ENCODE measurements around the gene CSK. TPM values are rescaled to one million over a fixed set of nuclear protein-coding genes. Genes with fewer than 3 reads are reported as not detected.

Gene CSK
- total RNA-seq, 4 donors from 2014 or later, result 4.9 to 41.6 (median 26.4) TPM

GRCh38 chr15:74809956-74810355, 28.1 kb downstream of the CSK start:
- no peak for TF ChIP-seq POLR2A (IDR thresholded peaks at IDR 0.05)
- TF ChIP-seq, protein P1, sequence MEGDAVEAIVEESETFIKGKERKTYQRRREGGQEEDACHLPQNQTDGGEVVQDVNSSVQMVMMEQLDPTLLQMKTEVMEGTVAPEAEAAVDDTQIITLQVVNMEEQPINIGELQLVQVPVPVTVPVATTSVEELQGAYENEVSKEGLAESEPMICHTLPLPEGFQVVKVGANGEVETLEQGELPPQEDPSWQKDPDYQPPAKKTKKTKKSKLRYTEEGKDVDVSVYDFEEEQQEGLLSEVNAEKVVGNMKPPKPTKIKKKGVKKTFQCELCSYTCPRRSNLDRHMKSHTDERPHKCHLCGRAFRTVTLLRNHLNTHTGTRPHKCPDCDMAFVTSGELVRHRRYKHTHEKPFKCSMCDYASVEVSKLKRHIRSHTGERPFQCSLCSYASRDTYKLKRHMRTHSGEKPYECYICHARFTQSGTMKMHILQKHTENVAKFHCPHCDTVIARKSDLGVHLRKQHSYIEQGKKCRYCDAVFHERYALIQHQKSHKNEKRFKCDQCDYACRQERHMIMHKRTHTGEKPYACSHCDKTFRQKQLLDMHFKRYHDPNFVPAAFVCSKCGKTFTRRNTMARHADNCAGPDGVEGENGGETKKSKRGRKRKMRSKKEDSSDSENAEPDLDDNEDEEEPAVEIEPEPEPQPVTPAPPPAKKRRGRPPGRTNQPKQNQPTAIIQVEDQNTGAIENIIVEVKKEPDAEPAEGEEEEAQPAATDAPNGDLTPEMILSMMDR (IDR thresholded peaks at IDR 0.05), result no peak
- intact Hi-C loops (cut with DNase I; ENCODE audit: low total_unique reads), result no loop called here
- Histone ChIP-seq H3K4me3 (no peak overlapping the region), H3K27me3 (no peaks in the 10 kb centered on the region), H3K4me1 (no peaks in the 10 kb centered on the region), H3K27ac (no peak overlapping the region), H3K9me3 (no peaks in the 10 kb centered on the region), H3K36me3 (no peaks in the 10 kb centered on the region)
- DNase-seq, result no peak

GRCh38 chr15:74812533-74812932, 30.7 kb downstream of the CSK start, which contains the start of gene LMAN1L:
Gene LMAN1L (plus strand): TSS chr15:74812835. CDS start chr15:74812855, 20 bp downstream.
- Histone ChIP-seq H3K27me3 (no peaks in the 10 kb centered on the region), H3K9me3 (no peaks in the 10 kb centered on the region), H3K4me3 (no peak within 1 kb of the TSS), H3K4me1 (no peaks in the 10 kb centered on the region), H3K27ac (no peak within 1 kb of the TSS), H3K36me3 (no peaks in the 10 kb centered on the region)
- TF ChIP-seq, protein P1 (IDR thresholded peaks at IDR 0.05), result no peak
- TF ChIP-seq POLR2A (IDR thresholded peaks at IDR 0.05), result no peak
- no peak for DNase-seq
- intact Hi-C loops (cut with DNase I; ENCODE audit: low total_unique reads), result no loop called here

- no peak overlapping the region for H3K4me3 ChIP-seq
- H3K4me1 ChIP-seq, result no peaks in the 10 kb centered on the region
- H3K27ac ChIP-seq, result no peak overlapping the region
- no peak for DNase-seq
- no peaks in the 10 kb centered on the region for H3K9me3 ChIP-seq
- intact Hi-C loops (cut with DNase I; ENCODE audit: low total_unique reads), result no loop called here
- no peaks in the 10 kb centered on the region for H3K27me3 ChIP-seq
- no peaks in the 10 kb centered on the region for H3K36me3 ChIP-seq
- TF ChIP-seq, protein P1 (IDR thresholded peaks at IDR 0.05), result no peak
- TF ChIP-seq POLR2A (IDR thresholded peaks at IDR 0.05), result no peak
Measured at GRCh38 chr15:74815121-74815934, 33.4 kb downstream of the CSK start.

DNA sequence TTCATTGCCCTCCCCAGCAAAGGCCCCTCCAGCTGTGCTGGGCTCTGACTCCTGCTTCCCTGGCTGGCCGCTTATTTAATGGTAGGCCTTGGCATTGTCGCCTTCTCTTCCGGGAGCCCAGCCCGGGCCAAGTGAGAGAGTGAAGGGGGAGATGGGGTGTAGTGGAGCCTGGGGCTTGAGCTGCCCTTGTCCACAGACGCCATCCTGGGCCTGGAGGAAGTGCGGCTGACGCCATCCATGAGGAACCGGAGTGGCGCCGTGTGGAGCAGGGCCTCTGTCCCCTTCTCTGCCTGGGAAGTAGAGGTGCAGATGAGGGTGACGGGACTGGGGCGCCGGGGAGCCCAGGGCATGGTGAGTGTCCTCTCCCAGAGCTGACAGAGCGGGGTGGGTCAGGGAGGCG, 34.1 kb downstream of the CSK start:
- no peak overlapping the region for H3K27ac ChIP-seq
- no peaks in the 10 kb centered on the region for H3K9me3 ChIP-seq
- no peaks in the 10 kb centered on the region for H3K36me3 ChIP-seq
- TF ChIP-seq, protein P1 (IDR thresholded peaks at IDR 0.05), result no peak
- TF ChIP-seq POLR2A (IDR thresholded peaks at IDR 0.05), result no peak
- no peak overlapping the region for H3K4me3 ChIP-seq
- intact Hi-C loops (cut with DNase I; ENCODE audit: low total_unique reads), result no loop called here
- H3K27me3 ChIP-seq, result no peaks in the 10 kb centered on the region
- no peaks in the 10 kb centered on the region for H3K4me1 ChIP-seq
- no peak for DNase-seq

DNA sequence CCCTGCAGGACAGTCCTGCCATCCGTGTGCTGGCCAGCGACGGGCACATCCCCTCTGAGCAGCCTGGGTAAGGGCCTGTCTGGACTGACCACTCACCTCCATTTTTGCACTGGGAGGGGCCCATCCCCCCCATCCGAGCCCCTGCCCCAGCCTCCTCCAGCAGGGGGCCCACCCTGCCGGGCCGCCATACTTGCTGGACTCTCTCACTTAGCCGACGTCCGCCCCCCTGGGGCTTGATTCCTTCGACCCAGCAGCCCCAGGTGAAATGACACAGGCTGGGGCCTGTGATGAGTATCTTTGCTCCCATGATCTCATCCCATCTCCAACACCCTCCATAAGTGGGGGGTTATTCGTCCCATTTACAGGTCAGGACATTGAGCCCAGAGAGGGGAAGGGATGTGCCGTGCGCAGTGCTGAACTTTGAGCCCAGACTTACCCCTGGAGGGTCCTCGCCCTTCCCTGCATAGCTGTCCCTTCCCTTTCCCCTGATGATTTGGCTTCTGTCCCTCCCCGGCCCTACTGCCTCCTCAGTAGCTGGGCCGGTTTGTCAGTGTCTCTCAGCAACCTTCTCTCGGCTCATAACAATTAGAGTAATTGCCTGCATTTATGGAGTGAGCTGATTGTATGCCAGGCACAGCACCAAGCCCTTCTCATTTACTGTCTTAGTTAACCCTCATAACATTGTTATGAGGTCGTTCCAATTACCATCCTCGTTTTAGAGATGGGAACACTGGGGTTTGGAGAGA, 34.9 kb downstream of the CSK start:
- no peak overlapping the region for H3K27ac ChIP-seq
- H3K4me1 ChIP-seq, result no peaks in the 10 kb centered on the region
- TF ChIP-seq, protein P1 (IDR thresholded peaks at IDR 0.05), result no peak
- no peak for TF ChIP-seq POLR2A (IDR thresholded peaks at IDR 0.05)
- intact Hi-C loops (cut with DNase I; ENCODE audit: low total_unique reads), result no loop called here
- no peak overlapping the region for H3K4me3 ChIP-seq
- no peaks in the 10 kb centered on the region for H3K36me3 ChIP-seq
- no peaks in the 10 kb centered on the region for H3K27me3 ChIP-seq
- no peak for DNase-seq
- H3K9me3 ChIP-seq, result no peaks in the 10 kb centered on the region
